GM19043 (cell line): ENCODE measurements around the gene QKI.
A peak's percentile ranks its signal among the peaks of the same experiment; 100 is the strongest.
"Not testable (repeated sequence)": the region's sequence is repeated elsewhere in the genome, so short reads cannot be mapped to it uniquely, and the experiment has no call there.

Experiments
- ATAC-seq: cut with Tn5 transposase; IDR thresholded peaks from one replicate; pipeline ENCODE4 v1.9.1; 2021; ENCODE audit warnings: low read depth; ENCODE audit not compliant: unreplicated experiment

The QKI gene

GRCh38 chr6:163412801-163413344 lies 1.6 kb upstream of the QKI start:
- no peak for ATAC-seq

GRCh38 chr6:163413345-163414116 lies 987 bp upstream of the QKI start:
- ATAC-seq: peak; percentile 43

- ATAC-seq: peak; percentile 0
Measured at GRCh38 chr6:163414946-163415619, 565 bp downstream of the QKI start.

- ATAC-seq: no peak
Measured at GRCh38 chr6:163415620-163416556, 1.4 kb downstream of the QKI start.

- ATAC-seq: no peak
Measured at GRCh38 chr6:163416557-163417253, 2.2 kb downstream of the QKI start.

GRCh38 chr6:163417595-163417994 lies 3.1 kb downstream of the QKI start:
- ATAC-seq: no peak

GRCh38 chr6:163418311-163419029 lies 4.0 kb downstream of the QKI start:
- no peak for ATAC-seq

GRCh38 chr6:163419413-163420288 lies 5.1 kb downstream of the QKI start:
- ATAC-seq: no peak

GRCh38 chr6:163420289-163420614 lies 5.7 kb downstream of the QKI start:
- ATAC-seq: no peak

- no peak for ATAC-seq
Measured at GRCh38 chr6:163422550-163422949, 8.0 kb downstream of the QKI start.

- no peak for ATAC-seq
Measured at GRCh38 chr6:163423696-163424095, 9.2 kb downstream of the QKI start.

GRCh38 chr6:163427498-163428254 lies 13.2 kb downstream of the QKI start:
- ATAC-seq: no peak

GRCh38 chr6:163428373-163428772 lies 13.9 kb downstream of the QKI start:
- no peak for ATAC-seq

- ATAC-seq: no peak
Measured at GRCh38 chr6:163429858-163430448, 15.4 kb downstream of the QKI start.

GRCh38 chr6:163432300-163432699 lies 17.8 kb downstream of the QKI start:
- ATAC-seq: no peak

- not testable (repeated sequence) for ATAC-seq
Measured at GRCh38 chr6:163433486-163433885, 19.0 kb downstream of the QKI start.

- ATAC-seq: no peak
Measured at GRCh38 chr6:163435023-163435422, 20.5 kb downstream of the QKI start.

- ATAC-seq: no peak
Measured at GRCh38 chr6:163436843-163437242, 22.3 kb downstream of the QKI start.
